Measurements from ENCODE around the gene NPY4R2.
"Not testable (repeated sequence)": the region's sequence is repeated elsewhere in the genome, so short reads cannot be mapped to it uniquely, and the experiment has no call there.

DNA sequence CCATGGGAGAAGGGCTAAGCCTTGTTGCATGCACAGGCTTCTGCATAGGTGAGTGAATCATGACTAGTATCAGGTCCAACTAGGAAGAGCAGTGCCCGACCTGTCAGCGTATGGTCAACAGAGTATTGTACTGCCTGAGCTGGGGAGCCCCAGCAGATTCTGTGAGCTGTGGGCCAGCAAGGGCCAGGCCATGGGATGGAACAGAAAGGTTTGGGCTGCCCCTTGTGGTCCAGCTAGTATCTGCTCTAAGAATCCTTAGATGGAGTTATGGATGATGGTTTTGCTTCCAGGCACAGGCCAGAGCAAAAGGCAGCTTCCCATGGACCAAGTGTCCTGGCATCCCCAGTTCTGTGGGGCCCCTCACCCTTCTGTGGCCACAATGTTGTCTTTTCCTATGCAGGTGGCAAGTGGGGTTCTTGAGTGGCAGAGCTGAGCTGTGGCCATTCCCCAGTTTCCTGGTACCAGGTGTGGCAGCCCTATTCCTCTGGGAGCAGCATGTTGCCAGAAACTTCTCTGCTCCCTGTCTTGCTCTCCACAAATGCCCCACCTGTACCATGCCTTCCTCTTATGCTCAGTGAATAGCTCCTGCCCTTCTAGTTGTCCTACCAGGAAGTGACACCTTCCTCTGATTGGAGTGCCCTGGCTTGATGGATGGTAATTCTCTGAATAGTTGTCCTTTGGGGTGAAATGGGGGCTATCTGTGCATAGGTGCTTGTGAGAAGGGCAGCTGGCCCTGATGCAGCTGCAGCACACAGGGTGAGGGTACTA, 25.8 kb upstream of the NPY4R2 start:
- not testable (repeated sequence) for TF ChIP-seq CTCF (IDR thresholded peaks at IDR 0.05; ENCODE audit: extremely low read depth in 1 of 2, insufficient read depth in 1 of 2, low read depth in 1 of 2, low read length in 2 of 2); POLR2A (IDR thresholded peaks at IDR 0.05; ENCODE audit: low read depth, low read length); EZH2 (IDR thresholded peaks at IDR 0.05; ENCODE audit: borderline replicate concordance, low read depth, low read length, severe bottlenecking); POLR2AphosphoS5 (IDR thresholded peaks at IDR 0.05; ENCODE audit: insufficient read depth, low read depth, low read length); FOS (IDR thresholded peaks at IDR 0.05; ENCODE audit: borderline replicate concordance, insufficient read depth, low read length); JUN (IDR thresholded peaks at IDR 0.05; ENCODE audit: borderline replicate concordance, insufficient read depth, insufficient read length, low read depth); MAX (IDR thresholded peaks at IDR 0.05; ENCODE audit: insufficient read depth, insufficient read length)

Measured in endothelial cell of umbilical vein (primary cell).